Glutamatergic neuron (in vitro differentiated cells): ENCODE measurements around the gene F2R. TPM values are rescaled to one million over a fixed set of nuclear protein-coding genes. Genes with fewer than 3 reads are reported as not detected.

Experiments
- DNase-seq: peaks from one replicate; pipeline ENCODE4 v3.0.0; 2022
- H3K27ac Mint-ChIP-seq: one replicate; pipeline ENCODE4 v1.8.0; 2020; ENCODE audit warnings: mild to moderate bottlenecking, mixed read lengths, inconsistent platforms; ENCODE audit not compliant: unreplicated experiment
- H3K27me3 Mint-ChIP-seq: one replicate; pipeline ENCODE4 v1.8.0; 2020; ENCODE audit warnings: mild to moderate bottlenecking, moderate library complexity, mixed read lengths, inconsistent platforms; ENCODE audit not compliant: unreplicated experiment
- H3K36me3 Mint-ChIP-seq: one replicate; pipeline ENCODE4 v1.8.0; 2020; ENCODE audit warnings: mild to moderate bottlenecking, mixed read lengths, inconsistent platforms; ENCODE audit not compliant: unreplicated experiment
- H3K4me1 Mint-ChIP-seq: one replicate; pipeline ENCODE4 v1.8.0; 2020; ENCODE audit warnings: mild to moderate bottlenecking, low read depth, mixed read lengths, inconsistent platforms; ENCODE audit not compliant: unreplicated experiment
- H3K4me3 Mint-ChIP-seq: one replicate; pipeline ENCODE4 v1.8.0; 2020; ENCODE audit warnings: mild to moderate bottlenecking, mixed read lengths, inconsistent platforms; ENCODE audit not compliant: unreplicated experiment
- H3K9me3 Mint-ChIP-seq: one replicate; pipeline ENCODE4 v1.8.0; 2020; ENCODE audit warnings: mild to moderate bottlenecking, moderate library complexity, mixed read lengths, inconsistent platforms; ENCODE audit not compliant: unreplicated experiment
- total RNA-seq: library from RNA; stranded (reverse); fragmentation: NEBNext Ultra II Directional; extraction: Animal tissue kit (Norgen Biotek cat#: 25700); gene quantifications from one replicate; pipeline ENCODE4 v1.2.1, GENCODE V29; 2021; ENCODE audit not compliant: unreplicated experiment
- TF ChIP-seq, protein P1 (sequence below): fragments of 200-600 bp; sonication (generic); IDR thresholded peaks from one replicate; pipeline ENCODE4 v1.5.0; 2021; ENCODE audit not compliant: partially characterized antibody, unreplicated experiment

Gene F2R
- total RNA-seq, 1 donor from 2014 or later: 59.3 TPM

DNA sequence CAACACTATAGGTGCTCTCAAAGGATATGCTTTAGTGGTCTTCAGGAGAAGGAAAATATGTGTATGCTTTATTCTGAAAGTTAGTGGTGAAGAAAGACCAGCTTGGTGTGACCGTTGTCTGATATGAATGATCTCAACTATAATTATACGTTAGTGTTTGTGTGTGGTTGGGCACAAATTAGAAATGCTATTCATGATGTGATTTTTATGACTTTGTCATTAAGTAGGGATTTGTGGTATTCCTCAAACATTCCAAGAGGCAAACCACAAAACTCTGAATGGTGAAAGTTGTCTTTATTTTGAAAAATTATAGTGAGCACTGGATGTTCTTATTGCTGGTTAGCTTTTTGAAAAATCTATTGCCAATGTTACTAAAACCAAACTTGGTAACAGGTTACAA, 6.2 kb upstream of the F2R start:
- H3K27ac Mint-ChIP-seq: no peak overlapping the region
- H3K4me3 Mint-ChIP-seq: no peak overlapping the region
- peaks cover 5% of the 10 kb centered on the region for H3K4me1 Mint-ChIP-seq

DNA sequence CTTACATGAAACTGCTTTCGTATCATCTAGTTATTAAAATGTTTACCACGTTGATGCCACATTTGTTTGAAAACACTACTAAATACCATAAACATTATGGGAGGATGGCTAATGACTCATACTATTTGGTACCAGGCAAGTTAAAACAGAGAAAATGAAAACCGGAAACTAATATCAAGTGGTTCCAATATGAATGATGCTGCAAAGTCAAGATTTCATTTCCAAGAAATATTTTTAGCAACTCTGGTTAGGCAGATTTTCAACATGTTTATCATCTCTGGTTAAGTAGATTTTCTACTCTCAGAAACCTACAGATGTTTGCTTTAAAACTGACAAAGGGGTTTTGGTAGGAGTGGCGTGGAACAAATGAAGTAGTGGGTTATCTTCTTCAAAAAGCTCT, 4.9 kb upstream of the F2R start:
- no peaks in the 10 kb centered on the region for H3K36me3 Mint-ChIP-seq
- H3K4me1 Mint-ChIP-seq: no peaks in the 10 kb centered on the region
- no peak overlapping the region for H3K4me3 Mint-ChIP-seq
- no peaks in the 10 kb centered on the region for H3K9me3 Mint-ChIP-seq
- H3K27me3 Mint-ChIP-seq: peaks cover 6% of the 10 kb centered on the region
- TF ChIP-seq, protein P1, sequence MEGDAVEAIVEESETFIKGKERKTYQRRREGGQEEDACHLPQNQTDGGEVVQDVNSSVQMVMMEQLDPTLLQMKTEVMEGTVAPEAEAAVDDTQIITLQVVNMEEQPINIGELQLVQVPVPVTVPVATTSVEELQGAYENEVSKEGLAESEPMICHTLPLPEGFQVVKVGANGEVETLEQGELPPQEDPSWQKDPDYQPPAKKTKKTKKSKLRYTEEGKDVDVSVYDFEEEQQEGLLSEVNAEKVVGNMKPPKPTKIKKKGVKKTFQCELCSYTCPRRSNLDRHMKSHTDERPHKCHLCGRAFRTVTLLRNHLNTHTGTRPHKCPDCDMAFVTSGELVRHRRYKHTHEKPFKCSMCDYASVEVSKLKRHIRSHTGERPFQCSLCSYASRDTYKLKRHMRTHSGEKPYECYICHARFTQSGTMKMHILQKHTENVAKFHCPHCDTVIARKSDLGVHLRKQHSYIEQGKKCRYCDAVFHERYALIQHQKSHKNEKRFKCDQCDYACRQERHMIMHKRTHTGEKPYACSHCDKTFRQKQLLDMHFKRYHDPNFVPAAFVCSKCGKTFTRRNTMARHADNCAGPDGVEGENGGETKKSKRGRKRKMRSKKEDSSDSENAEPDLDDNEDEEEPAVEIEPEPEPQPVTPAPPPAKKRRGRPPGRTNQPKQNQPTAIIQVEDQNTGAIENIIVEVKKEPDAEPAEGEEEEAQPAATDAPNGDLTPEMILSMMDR: no peak
- H3K27ac Mint-ChIP-seq: no peak overlapping the region
- DNase-seq: no peak

More for the DNA sequence above, 6.2 kb upstream of the F2R start:
- TF ChIP-seq, protein P1: no peak
- DNase-seq: no peak
- H3K27me3 Mint-ChIP-seq: peaks cover 3% of the 10 kb centered on the region
- H3K36me3 Mint-ChIP-seq: no peaks in the 10 kb centered on the region
- no peaks in the 10 kb centered on the region for H3K9me3 Mint-ChIP-seq

DNA sequence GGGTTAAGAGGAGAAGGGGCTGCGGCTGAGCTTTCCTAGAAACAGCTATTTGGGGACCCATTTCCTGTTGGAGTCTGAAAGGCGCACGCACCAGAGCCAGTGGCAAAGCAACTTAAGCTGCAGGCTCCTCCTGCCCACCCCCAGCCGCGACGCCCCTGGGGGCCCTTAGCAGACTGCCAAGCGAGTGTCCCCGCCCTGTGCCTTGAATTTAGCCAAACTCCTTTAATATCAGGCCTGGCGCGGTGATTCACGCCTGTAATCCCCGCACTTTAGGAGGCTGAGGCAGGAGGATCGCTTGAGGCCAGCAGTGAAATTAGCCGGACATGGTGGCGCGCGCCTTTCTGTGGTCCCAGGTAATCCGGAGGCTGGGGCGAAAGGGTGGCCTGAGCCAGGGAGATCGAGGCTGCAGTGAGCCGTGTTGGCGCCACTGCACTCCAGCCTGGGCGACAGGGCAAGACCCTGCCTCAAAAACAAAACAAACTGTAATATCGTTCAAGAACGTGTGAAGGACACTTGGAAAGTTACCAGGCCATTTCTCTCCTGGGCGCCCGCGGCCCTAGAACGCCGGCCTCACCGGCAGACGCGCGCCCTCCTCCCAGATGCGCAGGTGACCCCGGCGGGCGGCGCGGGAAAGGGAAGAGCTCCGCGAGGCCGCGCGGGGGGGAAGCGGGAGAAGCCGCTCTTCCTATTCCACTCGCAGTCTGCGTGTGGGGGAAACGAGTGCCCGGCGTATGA, 1.0 kb upstream of the F2R start:
- TF ChIP-seq, protein P1: no peak
- H3K4me1 Mint-ChIP-seq: peaks cover 5% of the 10 kb centered on the region
- peaks cover 7% of the 10 kb centered on the region for H3K9me3 Mint-ChIP-seq
- H3K4me3 Mint-ChIP-seq: peak overlapping the region; percentile 95
- H3K27ac Mint-ChIP-seq: no peak overlapping the region
- peak; percentile 16 for DNase-seq
- H3K27me3 Mint-ChIP-seq: peaks cover 6% of the 10 kb centered on the region
- no peaks in the 10 kb centered on the region for H3K36me3 Mint-ChIP-seq

DNA sequence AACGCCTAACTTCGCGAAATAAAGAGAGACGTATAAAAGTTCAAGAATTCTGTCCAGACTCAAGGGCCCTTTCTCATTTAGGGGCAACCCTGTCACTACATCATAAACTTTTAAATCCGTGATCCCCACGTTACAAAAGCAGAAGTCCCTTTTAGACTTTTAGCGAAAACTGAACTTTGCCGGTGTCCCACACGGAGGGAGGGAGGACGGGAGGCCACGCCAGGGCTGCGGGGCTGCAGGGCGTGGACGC, 515 bp upstream of the F2R start:
- H3K27me3 Mint-ChIP-seq: peaks cover 6% of the 10 kb centered on the region
- no peak overlapping the region for H3K27ac Mint-ChIP-seq
- TF ChIP-seq, protein P1: no peak
- no peaks in the 10 kb centered on the region for H3K36me3 Mint-ChIP-seq
- peaks cover 7% of the 10 kb centered on the region for H3K9me3 Mint-ChIP-seq
- DNase-seq: no peak
- H3K4me1 Mint-ChIP-seq: peaks cover 5% of the 10 kb centered on the region
- H3K4me3 Mint-ChIP-seq: peak overlapping the region; percentile 95

DNA sequence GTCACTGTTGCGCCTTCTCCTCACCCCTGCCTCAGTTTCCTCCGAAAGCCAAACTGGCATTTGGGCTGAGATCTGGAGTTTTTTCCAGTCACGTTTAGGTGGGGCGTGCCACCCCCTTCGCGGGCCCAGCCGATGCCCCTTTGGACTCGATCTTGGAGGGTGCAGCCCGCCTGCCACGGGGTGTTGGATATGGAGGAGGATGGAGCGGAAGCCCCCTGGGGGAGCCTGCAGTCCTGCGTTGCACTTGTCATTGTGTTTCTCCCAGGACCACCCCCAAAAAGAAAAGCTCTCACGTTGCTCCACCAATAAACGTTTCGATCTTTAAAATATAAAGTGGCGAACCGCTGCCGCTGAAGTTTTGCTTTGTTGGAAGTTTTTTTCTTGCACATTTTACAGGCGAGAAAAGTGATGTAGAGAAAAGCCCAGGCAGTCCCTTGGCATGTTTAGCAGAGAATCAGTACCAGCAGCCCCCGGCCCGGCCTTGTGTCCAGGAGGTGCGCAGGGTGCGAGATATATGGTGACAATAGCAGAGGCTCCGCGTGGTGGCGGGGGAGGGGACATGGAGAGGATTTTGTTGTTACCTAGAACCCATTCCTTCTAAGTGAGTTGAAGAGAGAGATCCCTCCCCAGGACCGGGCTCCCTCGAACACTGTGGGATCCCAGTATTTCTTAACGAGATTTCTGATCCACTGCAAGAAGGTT, 681 bp downstream of the F2R start:
- peaks cover 6% of the 10 kb centered on the region for H3K27me3 Mint-ChIP-seq

More for the DNA sequence above, 681 bp downstream of the F2R start:
- peak; percentile 59 for DNase-seq
- no peaks in the 10 kb centered on the region for H3K36me3 Mint-ChIP-seq
- peak overlapping the region; percentile 95 for H3K4me3 Mint-ChIP-seq
- H3K9me3 Mint-ChIP-seq: peaks cover 7% of the 10 kb centered on the region
- TF ChIP-seq, protein P1: no peak
- peak overlapping the region; percentile 87 for H3K27ac Mint-ChIP-seq
- peaks cover 5% of the 10 kb centered on the region for H3K4me1 Mint-ChIP-seq
